H9 (cell line): ENCODE measurements around the gene ANXA8L1. TPM values are rescaled to one million over a fixed set of nuclear protein-coding genes. Genes with fewer than 3 reads are reported as not detected.
"Not testable (repeated sequence)": the region's sequence is repeated elsewhere in the genome, so short reads cannot be mapped to it uniquely, and the experiment has no call there.

Experiments used
- DNase-seq: peaks from one replicate; pipeline ENCODE4 v3.0.0-alpha.2; 2017
- H2AFZ ChIP-seq: one replicate; pipeline ENCODE4 v1.6.1; 2013; ENCODE audit warnings: mild to moderate bottlenecking, low read length, control low read depth, moderate library complexity
- H2AK5ac ChIP-seq: 2 replicates; pipeline ENCODE4 v1.6.1; 2013; ENCODE audit warnings: low read length, control low read depth, mixed read lengths; ENCODE audit not compliant: insufficient read length
- H2BK120ac ChIP-seq: one replicate; pipeline ENCODE4 v1.6.1; 2013; ENCODE audit warnings: low read depth, mild to moderate bottlenecking, low read length, control low read depth, inconsistent platforms; ENCODE audit not compliant: poor library complexity, severe bottlenecking
- H2BK12ac ChIP-seq: 2 replicates; pipeline ENCODE4 v1.6.1; 2013; ENCODE audit warnings: low read length, control low read depth, mixed read lengths, low read depth; ENCODE audit not compliant: insufficient read length
- H2BK15ac ChIP-seq: 2 replicates; pipeline ENCODE4 v1.6.1; 2013; ENCODE audit warnings: low read depth, low read length, control low read depth
- H2BK20ac ChIP-seq: one replicate; pipeline ENCODE4 v1.6.1; 2013; ENCODE audit warnings: low read depth, mild to moderate bottlenecking, low read length, control low read depth, inconsistent platforms; ENCODE audit not compliant: poor library complexity, severe bottlenecking
- H2BK5ac ChIP-seq: 2 replicates; pipeline ENCODE4 v1.6.1; 2013; ENCODE audit warnings: low read length, control low read depth, mixed read lengths; ENCODE audit not compliant: insufficient read length
- H3K14ac ChIP-seq: 2 replicates; pipeline ENCODE4 v1.6.1; 2013; ENCODE audit warnings: low read length, control low read depth; ENCODE audit not compliant: insufficient read depth
- H3K18ac ChIP-seq: 2 replicates; pipeline ENCODE4 v1.6.1; 2013; ENCODE audit warnings: low read depth, mild to moderate bottlenecking, mixed read lengths, low read length, control low read depth; ENCODE audit not compliant: insufficient read length
- H3K23ac ChIP-seq: 2 replicates; pipeline ENCODE4 v1.6.1; 2013; ENCODE audit warnings: low read length, control low read depth, mixed read lengths, low read depth; ENCODE audit not compliant: insufficient read length
- H3K23me2 ChIP-seq: 2 replicates; pipeline ENCODE4 v1.6.1; 2013; ENCODE audit warnings: low read depth, mild to moderate bottlenecking, mixed read lengths, low read length, control low read depth; ENCODE audit not compliant: insufficient read length, poor library complexity, severe bottlenecking
- H3K27ac ChIP-seq: 2 replicates; pipeline ENCODE4 v1.5.1; 2013; ENCODE audit warnings: low read length, control low read depth, mixed read lengths, low read depth; ENCODE audit not compliant: insufficient read length
- H3K27me3 ChIP-seq: 2 replicates; pipeline ENCODE4 v1.6.1; 2013; ENCODE audit warnings: low read length, control low read depth, inconsistent platforms; ENCODE audit not compliant: insufficient read depth
- H3K4ac ChIP-seq: 2 replicates; pipeline ENCODE4 v1.6.1; 2013; ENCODE audit warnings: low read depth, mild to moderate bottlenecking, control low read depth, inconsistent platforms, low read length, moderate library complexity
- H3K4me1 ChIP-seq: 2 replicates; pipeline ENCODE4 v1.6.1; 2013; ENCODE audit warnings: low read length, control low read depth, inconsistent platforms; ENCODE audit not compliant: insufficient read depth
- H3K4me2 ChIP-seq: 2 replicates; pipeline ENCODE4 v1.6.1; 2013; ENCODE audit warnings: low read length, control low read depth, mixed read lengths; ENCODE audit not compliant: insufficient read length, insufficient read depth
- H3K56ac ChIP-seq: 2 replicates; pipeline ENCODE4 v1.6.1; 2013; ENCODE audit warnings: low read depth, mild to moderate bottlenecking, mixed read lengths, low read length, control low read depth; ENCODE audit not compliant: insufficient read length
- H3K79me1 ChIP-seq: 2 replicates; pipeline ENCODE4 v1.6.1; 2013; ENCODE audit warnings: low read depth, mild to moderate bottlenecking, moderate library complexity, low read length, control low read depth, inconsistent platforms; ENCODE audit not compliant: insufficient read depth, poor library complexity, severe bottlenecking
- H3K79me2 ChIP-seq: 2 replicates; pipeline ENCODE4 v1.6.1; 2013; ENCODE audit warnings: low read length, control low read depth, inconsistent platforms; ENCODE audit not compliant: insufficient read depth
- H3K9ac ChIP-seq: 2 replicates; pipeline ENCODE4 v1.6.1; 2013; ENCODE audit warnings: low read length, control low read depth, mixed read lengths; ENCODE audit not compliant: insufficient read length; ENCODE audit errors: extremely low read depth
- H3K9me3 ChIP-seq: one replicate; pipeline ENCODE4 v1.6.1; 2013; ENCODE audit warnings: low read depth, low read length, inconsistent platforms; ENCODE audit not compliant: control insufficient read depth
- H3T11ph ChIP-seq: one replicate; pipeline ENCODE4 v1.6.1; 2013; ENCODE audit warnings: mild to moderate bottlenecking, low read length, control low read depth, inconsistent platforms
- H4K20me1 ChIP-seq: one replicate; pipeline ENCODE4 v1.6.1; 2013; ENCODE audit not compliant: control insufficient read depth, insufficient read length, insufficient read depth
- H4K5ac ChIP-seq: 2 replicates; pipeline ENCODE4 v1.6.1; 2013; ENCODE audit warnings: low read depth, mild to moderate bottlenecking, mixed read lengths, low read length, control low read depth; ENCODE audit not compliant: insufficient read length
- H4K8ac ChIP-seq: replicated peaks from 2 replicates; pipeline ENCODE4 v1.6.1; 2013; ENCODE audit warnings: low read length, control low read depth, mixed read lengths, low read depth; ENCODE audit not compliant: insufficient read length
- H4K91ac ChIP-seq: 2 replicates; pipeline ENCODE4 v1.6.1; 2013; ENCODE audit warnings: low read depth, mild to moderate bottlenecking, moderate library complexity, mixed read lengths, low read length, control low read depth; ENCODE audit not compliant: insufficient read length
- H3K27ac Mint-ChIP-seq, 3 experiments: 2 replicates in 2 of 3; 3 replicates in 1 of 3; pipeline ENCODE4 v1.8.0; 2020 to 2021; ENCODE audit warnings: mixed read lengths in 3 of 3, mild to moderate bottlenecking in 1 of 3, moderate library complexity in 1 of 3
- H3K27me3 Mint-ChIP-seq: 2 replicates; pipeline ENCODE4 v1.8.0; 2021; ENCODE audit warnings: low read depth, mild to moderate bottlenecking, moderate library complexity, mixed read lengths
- H3K36me3 Mint-ChIP-seq, 3 experiments: 2 replicates in 2 of 3; 3 replicates in 1 of 3; pipeline ENCODE4 v1.8.0; 2020 to 2021; ENCODE audit warnings: low read depth in 3 of 3, mixed read lengths in 3 of 3; ENCODE audit not compliant: insufficient read depth in 1 of 3
- H3K4me1 Mint-ChIP-seq, 2 experiments: 2 replicates each; pipeline ENCODE4 v1.8.0; 2020; ENCODE audit warnings: mixed read lengths in 2 of 2
- H3K4me3 Mint-ChIP-seq, 2 experiments: 2 replicates in 1 of 2; 3 replicates in 1 of 2; pipeline ENCODE4 v1.8.0; 2020 to 2021; ENCODE audit warnings: mild to moderate bottlenecking in 2 of 2, mixed read lengths in 2 of 2, moderate library complexity in 1 of 2
- H3K9me3 Mint-ChIP-seq, 2 experiments: 2 replicates in 1 of 2; 3 replicates in 1 of 2; pipeline ENCODE4 v1.8.0; 2020; ENCODE audit warnings: mild to moderate bottlenecking in 2 of 2, mixed read lengths in 2 of 2, moderate library complexity in 1 of 2
- WGBS: extraction: QIAGEN DNeasy Blood & Tissue Kit; methylation state at CpG from one replicate; pipeline ENCODE4 v1.1.7; 2013; ENCODE audit warnings: missing lambda C conversion rate, low lambda C conversion rate, mixed read lengths; ENCODE audit not compliant: insufficient read length; ENCODE audit errors: extremely low coverage; 5-methylcytosine and 5-hydroxymethylcytosine counted together
- total RNA-seq: library from RNA; stranded (reverse); gene quantifications from 2 replicates; pipeline ENCODE4 v1.2.1, GENCODE V29; 2021

ANXA8L1 gene
- total RNA-seq, 1 experiment from 2014 or later, result not detected

DNA sequence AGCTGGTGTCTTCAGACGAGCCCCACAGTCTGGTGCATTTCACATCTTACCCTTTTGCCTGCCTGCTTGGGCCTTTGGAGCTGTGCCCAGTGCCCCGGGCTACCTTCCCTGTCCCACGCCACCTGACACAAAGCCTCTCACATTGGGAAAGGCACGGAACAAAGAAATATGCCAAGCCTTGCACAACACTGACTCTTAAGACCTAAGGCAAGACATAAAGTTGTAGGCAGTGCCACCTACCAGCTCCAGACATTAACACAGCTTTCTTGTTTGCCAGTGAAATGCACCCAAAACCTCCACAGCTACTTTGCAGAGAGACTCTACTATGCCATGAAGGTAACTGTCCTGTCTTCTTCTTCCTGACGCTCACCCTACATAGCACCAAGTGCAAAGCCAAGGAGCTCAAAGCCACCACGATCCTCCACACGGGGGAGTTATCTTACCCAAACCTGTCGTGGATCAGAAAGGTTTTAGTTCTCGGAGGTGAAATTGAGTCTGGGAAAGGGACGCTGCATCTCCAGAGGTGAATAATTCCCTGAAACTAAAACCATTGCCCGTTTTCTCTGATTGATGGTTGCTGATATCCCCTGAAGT lies 11.8 kb downstream of the ANXA8L1 start:
- H4K5ac ChIP-seq, H3K23me2 ChIP-seq, H3K27me3 ChIP-seq, H3K4me2 ChIP-seq, H3K56ac ChIP-seq, H2AFZ ChIP-seq, H3K79me2 ChIP-seq, H3K23ac ChIP-seq, H3K4me3 Mint-ChIP-seq, H3K27ac ChIP-seq, H3K9ac ChIP-seq, H2BK20ac ChIP-seq, H2BK5ac ChIP-seq, H4K8ac ChIP-seq, H3K27me3 Mint-ChIP-seq, H3K4me1 Mint-ChIP-seq, H3K36me3 Mint-ChIP-seq, H3K79me1 ChIP-seq, H4K20me1 ChIP-seq, H3T11ph ChIP-seq, H3K4ac ChIP-seq, H2AK5ac ChIP-seq, H3K14ac ChIP-seq, H3K4me1 ChIP-seq, H2BK120ac ChIP-seq, H3K9me3 Mint-ChIP-seq, H3K18ac ChIP-seq, H2BK15ac ChIP-seq, H2BK12ac ChIP-seq, H3K9me3 ChIP-seq, H3K27ac Mint-ChIP-seq, H4K91ac ChIP-seq, DNase-seq: not testable (repeated sequence)
- WGBS, result no CpG with 5 or more reads among the region's 11 CpGs

DNA sequence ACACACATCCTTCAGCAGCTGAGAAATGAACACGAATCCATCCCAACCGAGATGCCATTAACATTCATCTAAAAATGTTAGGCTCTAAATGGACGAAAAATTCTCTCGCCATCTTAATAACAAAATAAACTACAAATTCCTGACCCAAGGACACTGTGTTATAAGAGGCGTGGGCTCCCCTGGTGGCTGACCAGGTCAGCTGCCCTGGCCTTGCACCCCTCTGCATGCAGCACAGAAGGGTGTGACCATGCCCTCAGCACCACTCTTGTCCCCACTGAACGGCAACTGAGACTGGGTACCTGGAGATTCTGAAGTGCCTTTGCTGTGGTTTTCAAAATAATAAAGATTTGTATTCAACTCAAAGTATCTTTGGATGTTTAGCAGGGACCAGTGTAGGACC lies 15.8 kb downstream of the ANXA8L1 start:
- H3K79me2 ChIP-seq, H3K4me1 ChIP-seq, H2BK120ac ChIP-seq, H3K36me3 Mint-ChIP-seq, H3K4me1 Mint-ChIP-seq, H2AK5ac ChIP-seq, H3K27me3 ChIP-seq, H3K79me1 ChIP-seq, H4K5ac ChIP-seq, H3K9ac ChIP-seq, H3T11ph ChIP-seq, H4K91ac ChIP-seq, H4K8ac ChIP-seq, H3K18ac ChIP-seq, H3K9me3 Mint-ChIP-seq, H4K20me1 ChIP-seq, H3K23ac ChIP-seq, DNase-seq, H2BK12ac ChIP-seq, H3K56ac ChIP-seq, H3K4ac ChIP-seq, H2BK15ac ChIP-seq, H3K23me2 ChIP-seq, H2BK5ac ChIP-seq, H3K9me3 ChIP-seq, H2AFZ ChIP-seq, H2BK20ac ChIP-seq, H3K27ac ChIP-seq, H3K27me3 Mint-ChIP-seq, H3K4me2 ChIP-seq, H3K14ac ChIP-seq, H3K4me3 Mint-ChIP-seq, H3K27ac Mint-ChIP-seq: not testable (repeated sequence)
- no CpG with 5 or more reads among the region's 6 CpGs for WGBS
